Activated CD4-positive, alpha-beta T cell treated with anti-CD3 and anti-CD28 coated beads for 4 hours (primary cell): ENCODE data around the gene PAAF1.
A peak's percentile ranks its signal among the peaks of the same experiment; 100 is the strongest.

Experiments
- DNase-seq, 2 donors: peaks; one replicate each; pipeline ENCODE4 v3.0.0-alpha.2; 2020

The PAAF1 gene

GRCh38 chr11:73974604-73975478 lies 98.0 kb downstream of the PAAF1 start:
- DNase-seq = no peak

GRCh38 chr11:73975479-73975757 lies 98.6 kb downstream of the PAAF1 start:
- DNase-seq = no peak

- no peak for DNase-seq
These were observed 99.8 kb downstream of the PAAF1 start for GRCh38 chr11:73976451-73977151.

DNA sequence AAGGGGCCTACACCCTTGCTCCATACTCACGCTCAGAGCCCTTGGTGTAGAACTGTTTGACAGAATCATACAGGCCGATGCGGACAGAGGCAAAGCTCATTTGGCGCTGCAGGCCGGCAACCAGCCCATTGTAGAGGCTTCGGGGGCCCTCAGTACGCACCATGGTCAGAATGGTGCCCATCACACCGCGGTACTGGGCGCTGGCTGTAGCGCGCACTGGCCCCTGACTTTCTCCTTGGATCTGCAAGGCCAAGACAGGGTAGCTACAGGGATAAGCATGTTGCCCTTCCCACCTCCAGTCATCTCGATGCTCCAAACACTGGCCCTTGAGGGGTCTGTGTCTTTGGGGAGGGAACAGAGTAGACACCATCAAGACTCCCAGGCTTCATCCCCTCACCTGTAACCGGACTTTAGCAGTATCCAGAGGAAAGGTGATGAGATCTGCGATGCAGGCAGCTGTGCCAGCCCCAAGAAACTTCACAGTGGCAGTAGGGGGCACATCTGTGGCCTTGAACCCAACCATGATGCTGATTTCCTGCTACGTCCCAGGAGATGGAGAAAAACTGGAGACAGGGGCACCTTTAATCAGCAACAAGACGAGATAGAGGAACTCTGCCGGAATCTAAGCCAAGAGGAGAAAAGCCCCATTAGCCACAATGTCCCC lies 101.2 kb downstream of the PAAF1 start:
- no peak for DNase-seq

DNA sequence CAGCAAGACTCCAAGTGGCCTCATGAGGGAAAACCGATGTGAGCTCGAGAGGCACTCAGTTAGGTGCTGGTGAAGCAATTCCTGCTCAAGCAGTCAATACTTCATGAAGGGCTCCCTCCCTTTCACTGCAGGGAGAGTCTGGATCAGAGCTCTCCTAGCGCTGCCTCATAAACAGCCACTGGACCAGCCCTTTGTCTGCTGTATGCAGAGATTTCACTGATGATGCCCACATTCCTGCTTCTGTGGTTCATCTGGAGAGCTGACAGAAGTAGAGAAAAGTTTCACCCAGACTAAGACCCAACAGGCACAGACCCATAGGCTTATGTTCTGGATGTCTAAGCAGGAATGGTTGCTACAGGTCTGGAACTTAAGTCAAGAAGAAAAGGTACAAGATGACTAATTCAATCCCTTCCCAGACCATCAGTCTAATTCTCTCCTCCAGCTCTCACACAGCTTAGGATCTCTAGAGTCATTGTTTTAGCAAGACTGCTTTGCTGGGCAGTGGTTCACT lies 101.8 kb downstream of the PAAF1 start:
- DNase-seq = no peak

DNA sequence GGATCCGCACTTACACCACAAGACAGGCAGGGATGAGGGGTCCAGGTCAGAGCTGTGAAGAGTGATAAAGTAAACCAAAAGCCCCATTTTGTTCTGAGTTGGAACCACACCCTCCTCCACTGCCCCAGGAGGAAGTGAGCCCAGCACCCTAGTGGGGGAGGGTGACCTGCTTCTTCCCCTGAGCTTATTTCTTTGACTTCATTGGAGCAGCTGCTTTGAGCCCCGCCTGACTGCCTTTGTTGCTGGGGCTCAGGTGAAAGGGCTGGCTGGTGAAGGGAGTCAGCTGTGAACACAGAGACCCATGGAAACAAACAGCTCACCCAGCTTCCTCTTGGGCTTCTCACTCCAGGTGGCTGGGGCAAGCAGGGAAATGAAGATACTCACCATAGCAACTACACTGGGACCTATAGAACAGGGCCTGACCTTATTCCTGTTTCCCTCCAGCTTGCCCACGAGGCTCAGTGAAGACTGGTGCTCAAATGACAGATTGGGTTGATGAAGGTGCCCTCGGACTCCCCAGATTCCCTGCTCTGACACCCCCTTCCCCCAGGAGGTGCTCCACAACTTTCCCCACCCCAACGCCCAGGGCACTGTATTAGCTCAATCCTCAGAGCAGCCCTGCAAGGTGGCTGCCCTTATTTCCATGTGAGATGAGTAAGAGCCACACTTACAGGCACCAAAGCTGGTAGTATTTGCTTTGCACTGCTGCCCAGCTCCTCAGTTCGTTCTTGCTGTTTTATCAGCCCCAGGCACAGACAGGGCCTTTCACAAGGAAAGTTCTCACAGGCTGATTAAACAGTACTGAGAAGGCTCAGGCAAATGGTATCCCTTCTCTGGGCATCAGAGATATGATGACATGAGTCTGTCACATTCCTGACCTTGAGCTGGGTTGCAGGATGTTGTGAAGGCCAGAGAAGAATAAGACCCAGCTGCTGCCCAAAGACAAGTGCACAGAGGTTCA lies 103.5 kb downstream of the PAAF1 start:
- peak; percentile 72 to 75 for DNase-seq
